Adrenal gland (tissue), 12 donors: ENCODE results near the gene COL5A1. TPM values are rescaled to one million over a fixed set of nuclear protein-coding genes. Genes with fewer than 3 reads are reported as not detected.

Experiments used
- DNase-seq, 7 donors: peaks; one replicate each; pipeline ENCODE4 v3.0.0-alpha.2; 2019 to 2020
- H3K27ac ChIP-seq, 5 donors: fragments of 200-600 bp; sonication (generic) in 4 of 5; 1 replicate in 3 of 5; 2 replicates in 2 of 5; pipeline versions ENCODE4 v1.5.1 to v1.8.0; 2016 to 2020; ENCODE audit warnings: mild to moderate bottlenecking in 1 of 5
- H3K27me3 ChIP-seq: fragments of 200-600 bp; 2 replicates; pipeline ENCODE4 v1.8.0; 2021
- H3K36me3 ChIP-seq, 2 donors: fragments of 200-600 bp; replicated peaks in 1 of 2; 1 replicate in 1 of 2; 2 replicates in 1 of 2; pipeline versions ENCODE4 v1.5.1 to v1.8.0; 2018 to 2022
- H3K4me1 ChIP-seq, 2 donors: fragments of 200-600 bp; replicated peaks in 1 of 2; 1 replicate in 1 of 2; 2 replicates in 1 of 2; pipeline versions ENCODE4 v1.5.1 to v1.8.0; 2018 to 2021
- H3K4me3 ChIP-seq, 4 donors: fragments of 200-600 bp; sonication (generic) in 3 of 4; one replicate each; pipeline ENCODE4 v1.5.1; 2016 to 2018
- H3K9me3 ChIP-seq, 3 donors: fragments of 200-600 bp; sonication (generic) in 1 of 3; replicated peaks in 1 of 3; 1 replicate in 2 of 3; 2 replicates in 1 of 3; pipeline versions ENCODE4 v1.5.1 to v1.8.0; 2016 to 2021
- POLR2A ChIP-seq, 2 donors: fragments of 450-650 bp; IDR thresholded peaks; one replicate each; pipeline ENCODE4 v1.6.1; 2017; ENCODE audit warnings: antibody characterized with exemption in 2 of 2, mild to moderate bottlenecking in 2 of 2, moderate library complexity in 1 of 2
- WGBS, 4 donors: extraction: QIAGEN DNeasy Blood & Tissue Kit in 2 of 4; methylation state at CpG; one replicate each; pipeline versions ENCODE4 v1.1.5 to v1.1.7; 2013 to 2017; 5-methylcytosine and 5-hydroxymethylcytosine counted together
- intact Hi-C, 2 donors: fragments of 100-400 bp; cut with DNase I; formaldehyde crosslinking; loops; one replicate each; pipeline versions ENCODE4 v1.14.1 to v1.15.0; 2022 to 2023
- polyA plus RNA-seq, 3 donors: library from polyadenylated mRNA; stranded (reverse); fragments of 200-250 nt in 2 of 3; fragments of 350-450 nt in 1 of 3; fragmentation: Illumina TruSeq in 1 of 3; extraction: RNeasy Lipid Tissue Mini Kit (QIAGEN cat#74804) in 1 of 3; gene quantifications; one replicate each; pipeline ENCODE4 v1.2.3, GENCODE V29; 2013 to 2014
- total RNA-seq, 9 donors: library from RNA; depleted of rRNA in 4 of 9; stranded (reverse); fragments of >200 nt in 4 of 9; fragments of 120-200 nt in 1 of 9; fragmentation: NEBNext Ultra II Directional in 1 of 9; extraction: Animal tissue kit (Norgen Biotek cat#: 25700) in 1 of 9; gene quantifications; one replicate each; pipeline versions ENCODE4 v1.1.0 to v1.2.4, GENCODE V29; 2013 to 2023
- TF ChIP-seq, protein P1 (sequence below), 6 experiments: fragments of 450-650 bp in 4 of 6; fragments of 200-600 bp in 2 of 6; sonication (generic) in 1 of 6; IDR thresholded peaks; 1 replicate in 5 of 6; 2 replicates in 1 of 6; pipeline versions ENCODE4 v1.5.1 to v1.8.0; 2016 to 2021; ENCODE audit warnings: antibody characterized with exemption in 6 of 6, mild to moderate bottlenecking in 2 of 6, moderate library complexity in 1 of 6
- donor health status: healthy with polysubstance abuse.
- donor health status: Bipolar disorder and iron deficiency.
- donor health status: DM: yes; HTN: yes; CAD: no.
- donor health status: DM: no; HTN: no; CAD: no.
- donor health status: DM: no; HTN: no; CAD: no.
- donor health status: DM: yes; HTN: yes; CAD: no.

COL5A1 gene
- total and polyA plus RNA-seq, 12 donors: 3.5 to 45.5 (median 29.3) TPM

DNA sequence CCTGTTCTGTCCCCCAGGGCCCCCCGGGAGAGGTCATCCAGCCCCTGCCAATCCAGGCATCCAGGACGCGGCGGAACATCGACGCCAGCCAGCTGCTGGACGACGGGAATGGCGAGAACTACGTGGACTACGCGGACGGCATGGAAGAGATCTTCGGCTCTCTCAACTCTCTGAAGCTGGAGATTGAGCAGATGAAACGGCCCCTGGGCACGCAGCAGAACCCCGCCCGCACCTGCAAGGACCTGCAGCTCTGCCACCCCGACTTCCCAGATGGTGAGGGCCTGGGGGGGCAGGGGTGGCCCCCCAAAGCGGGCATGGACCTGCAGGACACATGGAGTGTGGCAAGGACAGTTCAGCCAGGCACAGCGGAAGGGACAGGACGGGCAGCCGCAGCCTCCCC is 183.0 kb downstream of the COL5A1 start:
- TF ChIP-seq, protein P1, sequence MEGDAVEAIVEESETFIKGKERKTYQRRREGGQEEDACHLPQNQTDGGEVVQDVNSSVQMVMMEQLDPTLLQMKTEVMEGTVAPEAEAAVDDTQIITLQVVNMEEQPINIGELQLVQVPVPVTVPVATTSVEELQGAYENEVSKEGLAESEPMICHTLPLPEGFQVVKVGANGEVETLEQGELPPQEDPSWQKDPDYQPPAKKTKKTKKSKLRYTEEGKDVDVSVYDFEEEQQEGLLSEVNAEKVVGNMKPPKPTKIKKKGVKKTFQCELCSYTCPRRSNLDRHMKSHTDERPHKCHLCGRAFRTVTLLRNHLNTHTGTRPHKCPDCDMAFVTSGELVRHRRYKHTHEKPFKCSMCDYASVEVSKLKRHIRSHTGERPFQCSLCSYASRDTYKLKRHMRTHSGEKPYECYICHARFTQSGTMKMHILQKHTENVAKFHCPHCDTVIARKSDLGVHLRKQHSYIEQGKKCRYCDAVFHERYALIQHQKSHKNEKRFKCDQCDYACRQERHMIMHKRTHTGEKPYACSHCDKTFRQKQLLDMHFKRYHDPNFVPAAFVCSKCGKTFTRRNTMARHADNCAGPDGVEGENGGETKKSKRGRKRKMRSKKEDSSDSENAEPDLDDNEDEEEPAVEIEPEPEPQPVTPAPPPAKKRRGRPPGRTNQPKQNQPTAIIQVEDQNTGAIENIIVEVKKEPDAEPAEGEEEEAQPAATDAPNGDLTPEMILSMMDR (IDR thresholded peaks at IDR 0.05): no peak
- TF ChIP-seq POLR2A (IDR thresholded peaks at IDR 0.05): no peak
- peaks cover 0 to 3% of the 10 kb centered on the region in 2 donors for H3K36me3 ChIP-seq
- no peak overlapping the region for H3K4me3 ChIP-seq
- no peaks in the 10 kb centered on the region for H3K4me1 ChIP-seq
- H3K9me3 ChIP-seq: no peaks in the 10 kb centered on the region
- no peak overlapping the region for H3K27ac ChIP-seq
- 90 to 94% (median 92%) methylated on average over 14 to 23 of the region's 23 CpGs for WGBS, 4 donors
- no peaks in the 10 kb centered on the region for H3K27me3 ChIP-seq
- no peak for DNase-seq
- intact Hi-C loops: no loop called here

DNA sequence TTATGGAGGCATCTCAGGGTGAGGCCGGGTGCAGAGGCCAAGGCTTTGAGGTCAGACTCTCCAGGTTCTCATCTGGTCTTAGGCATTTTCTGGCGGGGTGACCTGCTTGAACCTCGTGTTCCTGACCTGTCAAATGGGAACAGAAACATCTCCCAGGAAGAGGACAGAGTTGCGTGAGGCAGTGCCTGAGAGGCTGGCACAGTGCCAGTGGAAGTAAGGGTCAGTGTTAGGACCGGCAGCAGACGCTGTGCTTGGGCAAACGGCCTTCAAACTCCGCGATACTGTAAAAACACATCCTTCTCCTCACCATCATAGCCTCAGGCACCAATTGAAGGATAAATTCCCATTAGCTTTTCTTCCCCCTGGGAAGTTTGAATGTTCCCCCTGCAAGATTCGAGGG is 183.4 kb downstream of the COL5A1 start:
- Histone ChIP-seq H3K4me3 (no peak overlapping the region), H3K27me3 (no peaks in the 10 kb centered on the region), H3K27ac (no peak overlapping the region), H3K9me3 (no peaks in the 10 kb centered on the region), H3K4me1 (no peaks in the 10 kb centered on the region), H3K36me3 (peaks cover 0 to 5% of the 10 kb centered on the region in 2 donors)
- DNase-seq: peak in 1 of 7 donors; percentile 17
- intact Hi-C loops: no loop called here
- 44 to 74% (median 57%) methylated on average over 8 to 10 of the region's 10 CpGs for WGBS, 4 donors
- TF ChIP-seq, protein P1 (IDR thresholded peaks at IDR 0.05): no peak
- no peak for TF ChIP-seq POLR2A (IDR thresholded peaks at IDR 0.05)

DNA sequence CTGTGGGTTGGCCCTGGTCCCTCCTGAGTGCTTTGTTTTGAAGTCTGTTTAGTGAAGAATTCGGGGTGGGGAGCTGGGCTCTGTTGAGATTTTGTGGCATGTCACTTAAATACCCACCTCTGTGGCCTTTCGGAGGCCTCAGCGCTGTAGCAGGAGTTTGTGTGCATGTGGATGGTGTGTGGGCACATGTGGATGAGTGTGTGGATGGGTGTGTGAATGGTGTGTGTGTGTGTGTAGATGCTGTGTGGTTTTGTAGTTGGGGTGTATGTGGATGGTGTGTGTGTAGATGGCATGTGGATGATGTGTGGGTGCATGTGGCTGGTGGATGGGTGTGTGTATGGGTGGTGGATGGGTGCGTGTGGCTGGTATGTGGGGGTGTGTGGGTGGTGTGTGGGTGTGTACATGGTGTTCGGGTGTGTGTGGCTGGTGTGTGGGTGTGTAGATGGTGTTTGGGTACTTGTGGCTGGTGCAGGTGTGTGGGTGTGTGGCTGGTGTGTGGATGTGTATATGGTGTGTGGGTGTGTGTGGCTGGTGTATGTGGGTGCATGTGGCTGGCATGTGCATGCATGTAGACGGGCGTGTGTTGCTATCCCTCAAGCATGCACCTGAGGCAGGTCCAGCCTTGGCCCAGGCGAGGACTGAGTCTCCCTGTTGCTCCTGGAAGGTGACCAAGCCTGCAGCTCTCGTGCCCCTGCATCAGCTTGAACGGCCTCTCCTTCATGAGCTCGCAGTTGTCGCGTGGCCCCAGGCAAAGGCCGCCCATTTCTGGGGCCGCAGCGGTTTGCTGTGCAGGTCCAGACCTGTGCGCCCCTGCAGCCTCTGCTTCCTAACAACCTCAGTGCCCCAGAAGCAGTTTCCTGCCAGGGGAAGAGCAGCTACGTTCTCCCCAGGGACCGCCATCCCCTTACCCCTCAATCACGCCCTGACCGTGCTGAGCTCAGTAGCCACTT is 185.0 kb downstream of the COL5A1 start:
- WGBS, 4 donors: 85 to 92% (median 90%) methylated on average over 18 to 21 of the region's 21 CpGs
- Histone ChIP-seq H3K27me3 (no peaks in the 10 kb centered on the region), H3K27ac (no peak overlapping the region), H3K4me1 (no peaks in the 10 kb centered on the region), H3K9me3 (no peaks in the 10 kb centered on the region), H3K36me3 (peaks cover 0 to 5% of the 10 kb centered on the region in 2 donors), H3K4me3 (no peak overlapping the region)
- no peak for DNase-seq
- no peak for TF ChIP-seq POLR2A (IDR thresholded peaks at IDR 0.05)
- TF ChIP-seq, protein P1 (IDR thresholded peaks at IDR 0.05): no peak
- intact Hi-C loops: no loop called here

DNA sequence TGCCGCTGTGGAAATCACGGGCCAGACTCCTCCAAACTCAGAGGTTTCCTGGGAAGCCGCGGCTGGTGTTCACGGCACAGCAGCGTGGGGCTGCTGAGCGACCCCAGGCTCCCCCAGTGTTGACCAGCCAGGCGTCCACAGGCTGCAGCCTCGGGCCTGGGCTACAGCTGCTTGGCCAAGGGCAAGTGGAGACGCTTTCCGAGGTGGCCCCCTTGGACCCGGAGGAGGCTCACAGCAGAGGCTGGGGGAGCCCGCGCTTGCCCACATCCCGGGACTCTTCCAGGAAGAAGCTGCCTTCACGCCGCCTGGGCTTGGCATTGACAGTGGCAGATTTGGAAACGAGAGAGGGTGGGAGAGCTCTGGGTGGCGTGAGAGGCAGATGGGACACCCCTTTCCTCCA is 186.0 kb downstream of the COL5A1 start:
- Histone ChIP-seq H3K27ac (no peak overlapping the region), H3K36me3 (peaks cover 0 to 5% of the 10 kb centered on the region in 2 donors), H3K27me3 (no peaks in the 10 kb centered on the region), H3K4me3 (no peak overlapping the region), H3K4me1 (no peaks in the 10 kb centered on the region), H3K9me3 (no peaks in the 10 kb centered on the region)
- WGBS, 4 donors: 91 to 100% (median 93%) methylated on average over 8 to 19 of the region's 19 CpGs
- TF ChIP-seq, protein P1 (IDR thresholded peaks at IDR 0.05): no peak
- TF ChIP-seq POLR2A (IDR thresholded peaks at IDR 0.05): no peak
- DNase-seq: no peak
- intact Hi-C loops: no loop called here
